Measurements from ENCODE around the gene ATP6V1E1.
A peak's percentile ranks its signal among the peaks of the same experiment; 100 is the strongest.
"Not testable (repeated sequence)": the region's sequence is repeated elsewhere in the genome, so short reads cannot be mapped to it uniquely, and the experiment has no call there.

ATP6V1E1 gene

DNA sequence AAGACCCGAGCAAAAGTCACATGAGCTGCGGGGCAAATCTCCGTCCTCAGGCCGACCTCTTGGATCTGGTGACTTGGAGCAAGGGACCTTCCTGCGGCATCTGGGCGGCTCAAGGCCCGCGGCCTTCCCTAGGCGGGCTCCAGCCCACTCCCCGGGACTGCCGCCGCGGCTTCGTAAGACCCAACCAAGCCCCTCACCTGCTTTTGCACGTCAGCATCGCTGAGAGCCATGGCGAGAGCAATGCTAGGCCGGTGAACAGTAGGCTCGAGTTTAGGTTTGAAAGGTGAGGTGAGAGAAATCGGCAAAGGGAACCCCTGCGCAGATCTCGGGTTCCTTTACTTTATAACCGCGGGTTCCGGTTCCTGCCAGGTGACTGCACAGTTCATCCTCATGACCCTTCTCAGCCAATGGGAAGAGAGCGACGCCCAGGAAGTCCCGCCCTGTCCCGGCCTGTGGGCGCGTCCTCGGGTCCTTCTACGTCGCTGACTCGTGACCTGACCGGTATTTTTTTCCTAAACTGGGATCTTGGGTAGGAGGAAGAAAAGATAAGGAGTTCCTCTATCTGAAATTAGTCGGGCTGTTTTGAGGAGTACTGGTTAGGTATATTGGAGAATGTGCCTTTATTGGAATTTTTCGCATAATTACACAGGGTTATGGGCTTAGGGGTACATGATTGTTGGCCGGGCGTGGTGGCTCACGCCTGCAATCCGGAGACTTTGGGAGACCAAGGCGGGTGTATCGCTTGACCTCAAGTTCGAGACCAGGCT, at the start of gene ATP6V1E1:
TSS of gene ATP6V1E1 (minus strand) at position 344 of the 767 bp plus-strand sequence. CDS start at position 230, 114 bp downstream.
- peak within 1 kb of the TSS; percentile 100 for H3K9ac ChIP-seq (ENCODE audit: low read length)
- no peaks in the 10 kb centered on the region for H3K27me3 ChIP-seq (ENCODE audit: control insufficient read depth in 1 of 2, insufficient read depth in 2 of 2, low read length in 2 of 2)
- peak within 1 kb of the TSS; percentile 100 for H3K4me3 ChIP-seq (ENCODE audit: low read depth in 1 of 2, low read length in 2 of 2)
- H3K9me3 ChIP-seq (ENCODE audit: low read length) = no peaks in the 10 kb centered on the region
- peaks cover 14% of the 10 kb centered on the region for H3K4me1 ChIP-seq (ENCODE audit: insufficient read depth, low read length)
- H3K27ac ChIP-seq (ENCODE audit: low read depth, low read length) = peak within 1 kb of the TSS; percentile 98
- no peaks in the 10 kb centered on the region for H3K36me3 ChIP-seq (ENCODE audit: insufficient read depth, low read length)

DNA sequence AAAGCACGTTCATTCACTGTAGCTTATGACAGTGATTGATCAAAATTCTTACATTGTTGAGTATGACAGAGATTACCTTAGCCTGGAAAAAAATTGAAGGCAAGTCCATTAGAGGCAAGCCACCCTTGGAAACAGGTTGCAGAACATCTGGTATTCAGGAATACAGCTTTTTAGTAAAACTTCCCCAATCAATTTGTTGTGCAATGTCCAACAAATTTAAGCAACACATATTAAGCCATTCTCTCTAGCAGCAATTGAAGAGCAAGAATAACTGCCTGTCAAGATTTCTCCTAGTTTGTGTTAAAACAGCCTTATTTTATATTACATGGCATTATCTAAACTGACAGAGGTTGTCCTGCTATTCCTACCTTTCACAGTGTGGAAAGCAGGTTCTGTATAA, 47.0 kb upstream of the ATP6V1E1 start:
- H3K4me1 ChIP-seq (ENCODE audit: insufficient read depth, low read length) = peaks cover 9% of the 10 kb centered on the region
- no peaks in the 10 kb centered on the region for H3K27me3 ChIP-seq (ENCODE audit: control insufficient read depth in 1 of 2, insufficient read depth in 2 of 2, low read length in 2 of 2)
- no peak overlapping the region for H3K9ac ChIP-seq (ENCODE audit: low read length)
- H3K9me3 ChIP-seq (ENCODE audit: low read length) = no peaks in the 10 kb centered on the region
- no peak overlapping the region for H3K27ac ChIP-seq (ENCODE audit: low read depth, low read length)
- H3K4me3 ChIP-seq (ENCODE audit: low read depth in 1 of 2, low read length in 2 of 2) = no peak overlapping the region
- H3K36me3 ChIP-seq (ENCODE audit: insufficient read depth, low read length) = no peaks in the 10 kb centered on the region

- H3K4me1 ChIP-seq (ENCODE audit: insufficient read depth, low read length) = peaks cover 9% of the 10 kb centered on the region
- no peak overlapping the region for H3K27ac ChIP-seq (ENCODE audit: low read depth, low read length)
- no peak overlapping the region for H3K4me3 ChIP-seq (ENCODE audit: low read depth in 1 of 2, low read length in 2 of 2)
- H3K27me3 ChIP-seq (ENCODE audit: control insufficient read depth in 1 of 2, insufficient read depth in 2 of 2, low read length in 2 of 2) = no peaks in the 10 kb centered on the region
- no peaks in the 10 kb centered on the region for H3K9me3 ChIP-seq (ENCODE audit: low read length)
- no peaks in the 10 kb centered on the region for H3K36me3 ChIP-seq (ENCODE audit: insufficient read depth, low read length)
- no peak overlapping the region for H3K9ac ChIP-seq (ENCODE audit: low read length)
These were observed 45.6 kb upstream of the ATP6V1E1 start for GRCh38 chr22:17674152-17674551.

DNA sequence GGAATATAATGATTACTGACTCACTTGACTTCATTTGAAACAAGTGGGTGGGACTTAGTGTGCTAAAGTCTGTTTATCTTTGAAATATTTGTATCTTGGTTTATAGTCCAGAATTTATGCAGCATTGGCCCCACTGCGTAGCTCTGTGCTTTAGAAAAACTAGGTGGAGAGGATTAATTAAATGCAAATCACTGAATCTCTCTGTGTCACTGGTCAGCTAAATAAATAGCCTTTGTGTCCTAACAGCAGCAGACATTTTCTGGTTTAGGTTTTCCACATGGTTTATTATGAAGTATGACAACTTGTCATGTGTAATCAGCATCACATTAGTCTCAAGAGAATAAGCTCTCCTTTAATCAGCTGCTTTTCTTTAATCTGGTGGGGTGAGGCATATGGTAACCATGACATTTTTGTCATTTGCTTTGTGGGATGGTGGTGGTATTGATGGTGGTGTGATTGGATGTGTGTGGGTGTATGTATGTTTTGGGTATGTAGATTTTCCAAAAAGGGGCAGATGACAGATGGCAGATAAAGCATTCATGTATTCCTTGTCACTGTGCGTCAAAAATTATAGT, 44.0 kb upstream of the ATP6V1E1 start:
- no peaks in the 10 kb centered on the region for H3K36me3 ChIP-seq (ENCODE audit: insufficient read depth, low read length)
- H3K9me3 ChIP-seq (ENCODE audit: low read length) = no peaks in the 10 kb centered on the region
- no peak overlapping the region for H3K27ac ChIP-seq (ENCODE audit: low read depth, low read length)

DNA sequence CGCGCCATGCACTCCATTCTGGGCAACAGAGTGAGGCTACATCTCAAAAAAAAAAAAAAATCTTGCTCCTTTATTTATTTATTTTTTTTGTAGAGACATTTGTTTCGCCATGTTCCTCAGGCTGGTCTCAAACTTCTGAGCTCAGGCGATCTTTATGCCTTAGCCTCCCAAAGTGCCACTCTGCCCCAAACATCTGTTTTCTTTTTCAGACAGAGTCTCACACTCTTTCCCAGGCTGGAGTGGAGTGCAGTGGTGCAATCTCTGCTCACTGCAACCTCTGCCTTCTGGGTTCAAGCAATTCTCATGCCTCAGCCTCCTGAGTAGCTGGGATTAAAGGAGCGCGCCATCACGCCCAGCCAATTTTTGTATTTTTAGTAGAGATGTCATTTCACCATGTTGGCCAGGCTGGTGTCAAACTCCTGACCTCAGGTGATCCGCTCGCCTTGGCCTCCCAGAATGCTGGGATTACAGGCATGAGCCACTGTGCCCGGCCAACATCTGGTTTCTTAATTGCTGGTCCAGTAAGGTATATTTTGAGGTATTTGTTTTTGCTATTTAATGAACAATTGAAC, 43.1 kb upstream of the ATP6V1E1 start:
- not testable (repeated sequence) for H3K9me3 ChIP-seq (ENCODE audit: low read length); H3K4me1 ChIP-seq (ENCODE audit: insufficient read depth, low read length); H3K27ac ChIP-seq (ENCODE audit: low read depth, low read length); H3K27me3 ChIP-seq (ENCODE audit: control insufficient read depth in 1 of 2, insufficient read depth in 2 of 2, low read length in 2 of 2); H3K9ac ChIP-seq (ENCODE audit: low read length); H3K36me3 ChIP-seq (ENCODE audit: insufficient read depth, low read length); H3K4me3 ChIP-seq (ENCODE audit: low read depth in 1 of 2, low read length in 2 of 2)

More for the DNA sequence above, 44.0 kb upstream of the ATP6V1E1 start:
- H3K9ac ChIP-seq (ENCODE audit: low read length) = no peak overlapping the region
- H3K4me3 ChIP-seq (ENCODE audit: low read depth in 1 of 2, low read length in 2 of 2) = no peak overlapping the region
- peaks cover 9% of the 10 kb centered on the region for H3K4me1 ChIP-seq (ENCODE audit: insufficient read depth, low read length)
- no peaks in the 10 kb centered on the region for H3K27me3 ChIP-seq (ENCODE audit: control insufficient read depth in 1 of 2, insufficient read depth in 2 of 2, low read length in 2 of 2)

DNA sequence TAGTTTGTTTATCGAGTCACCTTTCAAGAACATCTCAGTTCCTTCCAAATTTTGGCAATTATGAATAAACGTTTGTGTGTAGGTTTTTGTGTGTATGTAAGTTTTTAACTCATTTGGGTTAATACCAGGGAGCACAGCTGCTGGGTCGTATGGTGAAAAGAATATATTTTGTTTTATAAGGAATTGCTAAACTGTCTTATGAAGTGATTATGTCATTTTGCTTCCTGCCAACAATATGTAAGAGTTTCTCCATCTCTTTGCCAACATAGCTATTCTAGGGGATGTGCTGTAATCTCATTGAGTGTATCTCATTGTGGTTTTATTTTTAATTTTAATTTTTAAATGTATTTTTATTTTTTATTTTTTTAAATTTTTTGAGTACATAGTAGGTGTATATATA, 37.3 kb upstream of the ATP6V1E1 start:
- no peaks in the 10 kb centered on the region for H3K27me3 ChIP-seq (ENCODE audit: control insufficient read depth in 1 of 2, insufficient read depth in 2 of 2, low read length in 2 of 2)
- no peak overlapping the region for H3K4me3 ChIP-seq (ENCODE audit: low read depth in 1 of 2, low read length in 2 of 2)
- peaks cover 9% of the 10 kb centered on the region for H3K36me3 ChIP-seq (ENCODE audit: insufficient read depth, low read length)
- H3K9me3 ChIP-seq (ENCODE audit: low read length) = no peaks in the 10 kb centered on the region
- no peak overlapping the region for H3K9ac ChIP-seq (ENCODE audit: low read length)
- no peak overlapping the region for H3K27ac ChIP-seq (ENCODE audit: low read depth, low read length)
- no peaks in the 10 kb centered on the region for H3K4me1 ChIP-seq (ENCODE audit: insufficient read depth, low read length)

- Histone ChIP-seq H3K4me3 (ENCODE audit: low read depth in 1 of 2, low read length in 2 of 2) (no peak overlapping the region), H3K9ac (ENCODE audit: low read length) (no peak overlapping the region), H3K4me1 (ENCODE audit: insufficient read depth, low read length) (no peaks in the 10 kb centered on the region), H3K36me3 (ENCODE audit: insufficient read depth, low read length) (peaks cover 9% of the 10 kb centered on the region), H3K27me3 (ENCODE audit: control insufficient read depth in 1 of 2, insufficient read depth in 2 of 2, low read length in 2 of 2) (no peaks in the 10 kb centered on the region), H3K9me3 (ENCODE audit: low read length) (no peaks in the 10 kb centered on the region), H3K27ac (ENCODE audit: low read depth, low read length) (no peak overlapping the region)
These were observed 36.7 kb upstream of the ATP6V1E1 start for GRCh38 chr22:17665248-17665647.

DNA sequence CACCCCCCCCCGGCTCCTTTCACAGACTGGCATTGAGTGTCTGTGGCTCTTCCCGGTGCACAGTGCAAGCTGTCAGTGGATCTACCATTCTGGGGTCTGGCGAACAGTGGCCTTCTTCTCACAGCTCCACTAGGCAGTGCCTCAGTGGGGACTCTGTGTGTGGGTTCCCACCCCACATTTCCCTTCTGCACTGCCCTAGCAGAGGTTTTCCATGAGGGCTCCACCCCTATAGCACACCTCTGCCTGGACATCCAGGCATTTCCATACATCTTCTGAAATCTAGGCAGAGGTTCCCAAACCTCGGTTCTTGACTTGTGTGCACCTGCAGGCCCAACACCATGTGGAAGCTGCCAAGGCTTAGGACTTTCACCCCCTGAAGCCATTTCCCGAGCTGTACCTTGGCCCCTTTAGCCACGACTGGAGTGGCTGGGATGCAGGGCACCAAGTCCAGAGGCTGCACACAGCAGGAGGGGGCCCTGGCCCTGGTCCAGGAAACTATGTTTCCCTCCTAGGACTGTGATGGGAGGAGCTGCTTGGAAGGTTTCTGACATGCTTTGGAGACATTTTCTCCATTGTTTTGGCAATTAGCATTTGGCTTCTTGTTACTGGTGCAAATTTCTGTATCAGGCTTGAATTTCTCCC, 36.0 kb upstream of the ATP6V1E1 start:
- Histone ChIP-seq H3K9ac (ENCODE audit: low read length) (no peak overlapping the region), H3K36me3 (ENCODE audit: insufficient read depth, low read length) (peaks cover 9% of the 10 kb centered on the region), H3K9me3 (ENCODE audit: low read length) (no peaks in the 10 kb centered on the region), H3K27ac (ENCODE audit: low read depth, low read length) (no peak overlapping the region), H3K27me3 (ENCODE audit: control insufficient read depth in 1 of 2, insufficient read depth in 2 of 2, low read length in 2 of 2) (no peaks in the 10 kb centered on the region), H3K4me1 (ENCODE audit: insufficient read depth, low read length) (no peaks in the 10 kb centered on the region), H3K4me3 (ENCODE audit: low read depth in 1 of 2, low read length in 2 of 2) (no peak overlapping the region)

DNA sequence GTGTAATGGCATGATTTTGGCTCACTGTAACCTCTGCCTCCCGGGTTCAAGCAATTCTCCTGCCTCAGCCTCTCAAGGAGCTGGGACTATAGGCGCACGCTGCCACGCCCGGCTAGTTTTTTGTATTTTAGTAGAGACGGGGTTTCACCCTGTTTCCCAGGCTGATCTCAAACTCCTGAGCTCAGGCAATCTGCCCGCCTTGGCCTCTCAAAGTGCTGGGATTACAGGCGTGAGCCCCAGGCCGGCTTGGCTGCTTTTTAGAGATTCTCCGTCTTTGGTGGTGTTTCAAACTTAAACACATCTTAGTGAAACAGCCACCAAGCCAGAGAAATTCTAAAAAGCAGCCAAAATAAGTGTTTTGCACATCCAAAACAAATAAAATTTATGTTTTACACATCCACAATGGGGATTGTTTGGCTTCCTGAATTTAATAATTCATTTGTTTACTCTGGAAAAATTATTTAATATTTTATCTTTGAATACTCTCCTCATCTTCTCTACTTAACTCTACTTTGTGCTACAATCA, 28.4 kb upstream of the ATP6V1E1 start:
- Histone ChIP-seq H3K4me1 (ENCODE audit: insufficient read depth, low read length) (no peaks in the 10 kb centered on the region), H3K36me3 (ENCODE audit: insufficient read depth, low read length) (peaks cover 10% of the 10 kb centered on the region), H3K27me3 (ENCODE audit: control insufficient read depth in 1 of 2, insufficient read depth in 2 of 2, low read length in 2 of 2) (no peaks in the 10 kb centered on the region), H3K27ac (ENCODE audit: low read depth, low read length) (no peak overlapping the region), H3K9ac (ENCODE audit: low read length) (no peak overlapping the region), H3K9me3 (ENCODE audit: low read length) (no peaks in the 10 kb centered on the region), H3K4me3 (ENCODE audit: low read depth in 1 of 2, low read length in 2 of 2) (no peak overlapping the region)

DNA sequence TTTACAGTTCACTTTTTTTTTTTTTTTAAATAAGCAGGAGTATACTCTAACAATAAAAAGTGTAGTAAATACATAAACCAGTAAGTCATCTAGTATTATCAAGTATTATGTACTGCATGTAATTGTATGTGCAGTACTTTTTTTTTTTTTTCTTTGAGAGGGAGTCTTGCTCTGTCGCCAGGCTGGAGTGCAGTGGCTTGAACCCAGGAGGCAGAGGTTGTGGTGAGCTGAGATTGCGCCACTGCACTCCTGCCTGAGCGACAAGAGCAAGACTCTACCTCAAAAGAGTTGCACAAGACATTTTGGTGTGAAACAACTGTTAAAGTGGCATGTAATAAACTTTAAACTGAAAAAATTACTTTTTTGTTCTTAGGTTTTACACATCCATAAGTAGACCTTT, 26.7 kb upstream of the ATP6V1E1 start:
- Histone ChIP-seq H3K4me3 (ENCODE audit: low read depth in 1 of 2, low read length in 2 of 2) (no peak overlapping the region), H3K27me3 (ENCODE audit: control insufficient read depth in 1 of 2, insufficient read depth in 2 of 2, low read length in 2 of 2) (no peaks in the 10 kb centered on the region), H3K4me1 (ENCODE audit: insufficient read depth, low read length) (no peaks in the 10 kb centered on the region), H3K36me3 (ENCODE audit: insufficient read depth, low read length) (peaks cover 10% of the 10 kb centered on the region), H3K9ac (ENCODE audit: low read length) (no peak overlapping the region), H3K9me3 (ENCODE audit: low read length) (no peaks in the 10 kb centered on the region), H3K27ac (ENCODE audit: low read depth, low read length) (no peak overlapping the region)

GRCh38 chr22:17648569-17648968, 20.0 kb upstream of the ATP6V1E1 start:
- no peaks in the 10 kb centered on the region for H3K9me3 ChIP-seq (ENCODE audit: low read length)
- H3K27ac ChIP-seq (ENCODE audit: low read depth, low read length) = no peak overlapping the region
- no peaks in the 10 kb centered on the region for H3K27me3 ChIP-seq (ENCODE audit: control insufficient read depth in 1 of 2, insufficient read depth in 2 of 2, low read length in 2 of 2)
- no peaks in the 10 kb centered on the region for H3K4me1 ChIP-seq (ENCODE audit: insufficient read depth, low read length)
- no peak overlapping the region for H3K4me3 ChIP-seq (ENCODE audit: low read depth in 1 of 2, low read length in 2 of 2)
- no peaks in the 10 kb centered on the region for H3K36me3 ChIP-seq (ENCODE audit: insufficient read depth, low read length)
- no peak overlapping the region for H3K9ac ChIP-seq (ENCODE audit: low read length)
